HG03280 (cell line): ENCODE measurements around the gene CHST11.

Source experiments
- ATAC-seq: cut with Tn5 transposase; IDR thresholded peaks from one replicate; pipeline ENCODE4 v1.9.1; 2021; ENCODE audit warnings: mild to moderate bottlenecking, moderate library complexity; ENCODE audit not compliant: unreplicated experiment

The CHST11 gene

GRCh38 chr12:104459368-104459909, 2.7 kb downstream of the CHST11 start:
- ATAC-seq = no peak

GRCh38 chr12:104460041-104460719, 3.4 kb downstream of the CHST11 start:
- no peak for ATAC-seq

- ATAC-seq = no peak
Observed at GRCh38 chr12:104460973-104461698, 4.4 kb downstream of the CHST11 start.

GRCh38 chr12:104462325-104462724, 5.6 kb downstream of the CHST11 start:
- no peak for ATAC-seq

GRCh38 chr12:104462931-104463339, 6.2 kb downstream of the CHST11 start:
- ATAC-seq = peak; percentile 38

GRCh38 chr12:104463368-104463767, 6.6 kb downstream of the CHST11 start:
- ATAC-seq = no peak

- ATAC-seq = no peak
Observed at GRCh38 chr12:104464899-104465298, 8.2 kb downstream of the CHST11 start.

- ATAC-seq = no peak
Observed at GRCh38 chr12:104466709-104467345, 10.1 kb downstream of the CHST11 start.

GRCh38 chr12:104467346-104467837, 10.6 kb downstream of the CHST11 start:
- no peak for ATAC-seq

- no peak for ATAC-seq
Observed at GRCh38 chr12:104468371-104468770, 11.6 kb downstream of the CHST11 start.

GRCh38 chr12:104469066-104469465, 12.3 kb downstream of the CHST11 start:
- ATAC-seq = no peak

- ATAC-seq = no peak
Observed at GRCh38 chr12:104469523-104469922, 12.8 kb downstream of the CHST11 start.

- no peak for ATAC-seq
Observed at GRCh38 chr12:104470521-104470920, 13.8 kb downstream of the CHST11 start.

GRCh38 chr12:104471336-104471735, 14.6 kb downstream of the CHST11 start:
- no peak for ATAC-seq

GRCh38 chr12:104472748-104473147, 16.0 kb downstream of the CHST11 start:
- ATAC-seq = no peak

- ATAC-seq = peak; percentile 58
Observed at GRCh38 chr12:104473374-104473983, 16.7 kb downstream of the CHST11 start.

GRCh38 chr12:104475271-104475670, 18.5 kb downstream of the CHST11 start:
- ATAC-seq = no peak

- ATAC-seq = no peak
Observed at GRCh38 chr12:104477510-104478390, 21.0 kb downstream of the CHST11 start.

- ATAC-seq = peak; percentile 88
Observed at GRCh38 chr12:104478396-104479122, 21.8 kb downstream of the CHST11 start.
